A549 (cell line): ENCODE measurements around the gene DLGAP1.

Source experiments
- BHLHE40 ChIP-seq: IDR thresholded peaks from 2 replicates; pipeline ENCODE4 v1.6.1; 2012; ENCODE audit warnings: low read depth, low read length, inconsistent platforms
- CTCF ChIP-seq: fragments of >200 bp; sonication (Bioruptor Twin); formaldehyde crosslinking; IDR thresholded peaks from 3 replicates; pipeline ENCODE4 v1.5.1; 2016
- HDAC2 ChIP-seq: fragments of 200-600 bp; sonication (generic); IDR thresholded peaks from 2 replicates; pipeline ENCODE4 v1.6.1; 2016
- KDM1A ChIP-seq: fragments of 200-600 bp; sonication (generic); IDR thresholded peaks from 2 replicates; pipeline ENCODE4 v1.6.1; 2016; ENCODE audit warnings: low read depth, mild to moderate bottlenecking
- POLR2A ChIP-seq: IDR thresholded peaks from 2 replicates; pipeline ENCODE4 v1.6.1; 2012; ENCODE audit warnings: mild to moderate bottlenecking, low read length
- POLR2AphosphoS2 ChIP-seq: conservative IDR thresholded peaks from 2 replicates; pipeline ENCODE4 v1.6.1; 2012; ENCODE audit warnings: low read length, improper control_type of control experiment, inconsistent platforms
- REST ChIP-seq: fragments of 200-600 bp; sonication (generic); IDR thresholded peaks from 2 replicates; pipeline ENCODE4 v1.6.1; 2016; ENCODE audit warnings: antibody characterized with exemption, mild to moderate bottlenecking, moderate library complexity
- ZFP36 ChIP-seq: fragments of 450-650 bp; IDR thresholded peaks from 2 replicates; pipeline ENCODE4 v1.6.1; 2014; ENCODE audit warnings: borderline replicate concordance; ENCODE audit not compliant: partially characterized antibody

GRCh38 chr18:3655254-3656050 is 799.7 kb downstream of the DLGAP1 start:
- no peak for TF ChIP-seq KDM1A
- no peak for TF ChIP-seq POLR2A
- no peak for TF ChIP-seq POLR2AphosphoS2
- no peak for TF ChIP-seq ZFP36
- no peak for TF ChIP-seq CTCF
- TF ChIP-seq REST = no peak
- no peak for TF ChIP-seq BHLHE40
- no peak for TF ChIP-seq HDAC2
